Neural progenitor cell (in vitro differentiated cells): ENCODE results near the gene LRRC74B. TPM values are rescaled to one million over a fixed set of nuclear protein-coding genes. Genes with fewer than 3 reads are reported as not detected.
A peak's percentile ranks its signal among the peaks of the same experiment; 100 is the strongest.

Source experiments
- DNase-seq: peaks from one replicate; pipeline ENCODE4 v3.0.0-alpha.2; 2016; ENCODE audit warnings: low spot score
- H2AFZ ChIP-seq: fragments of 200-600 bp; sonication (generic); replicated peaks from 2 replicates; pipeline ENCODE4 v1.6.1; 2016; ENCODE audit warnings: antibody characterized with exemption
- H3F3A ChIP-seq: fragments of 200-600 bp; sonication (generic); 2 replicates; pipeline ENCODE4 v1.6.1; 2016; ENCODE audit warnings: antibody characterized with exemption, low read depth
- H3K27ac ChIP-seq: fragments of 200-600 bp; sonication (generic); 2 replicates; pipeline ENCODE4 v1.5.1; 2016; ENCODE audit warnings: mild to moderate bottlenecking
- H3K27me3 ChIP-seq: fragments of 200-600 bp; sonication (generic); 2 replicates; pipeline ENCODE4 v1.6.1; 2016; ENCODE audit warnings: mild to moderate bottlenecking, moderate library complexity
- H3K36me3 ChIP-seq: fragments of 200-600 bp; sonication (generic); 2 replicates; pipeline ENCODE4 v1.5.1; 2016
- H3K4me1 ChIP-seq: fragments of 200-600 bp; sonication (generic); 2 replicates; pipeline ENCODE4 v1.6.1; 2016; ENCODE audit warnings: mixed run types
- H3K4me2 ChIP-seq: fragments of 200-600 bp; sonication (generic); 2 replicates; pipeline ENCODE4 v1.6.1; 2016
- H3K4me3 ChIP-seq: fragments of 200-600 bp; sonication (generic); 2 replicates; pipeline ENCODE4 v1.5.1; 2016
- H3K79me2 ChIP-seq: fragments of 200-600 bp; sonication (generic); 2 replicates; pipeline ENCODE4 v1.6.1; 2016; ENCODE audit warnings: low read depth
- H3K9ac ChIP-seq: fragments of 200-600 bp; sonication (generic); 2 replicates; pipeline ENCODE4 v1.6.1; 2016
- H3K9me3 ChIP-seq: fragments of 200-600 bp; sonication (generic); 2 replicates; pipeline ENCODE4 v1.5.1; 2016; ENCODE audit warnings: low read depth
- H4K20me1 ChIP-seq: fragments of 200-600 bp; sonication (generic); 2 replicates; pipeline ENCODE4 v1.6.1; 2016; ENCODE audit warnings: low read depth
- H3K27ac Mint-ChIP-seq: 3 replicates; pipeline ENCODE4 v1.8.0; 2021; ENCODE audit warnings: mixed read lengths
- H3K27me3 Mint-ChIP-seq: 2 replicates; pipeline ENCODE4 v1.8.0; 2022; ENCODE audit warnings: low read depth, mild to moderate bottlenecking, inconsistent platforms, moderate library complexity, mixed read lengths; ENCODE audit not compliant: insufficient read depth
- H3K36me3 Mint-ChIP-seq: 3 replicates; pipeline ENCODE4 v1.8.0; 2021; ENCODE audit warnings: mixed read lengths
- H3K4me1 Mint-ChIP-seq: 3 replicates; pipeline ENCODE4 v1.8.0; 2021; ENCODE audit warnings: mixed read lengths
- H3K4me3 Mint-ChIP-seq: 3 replicates; pipeline ENCODE4 v1.8.0; 2021; ENCODE audit warnings: mild to moderate bottlenecking, moderate library complexity, mixed read lengths
- H3K9me3 Mint-ChIP-seq: 3 replicates; pipeline ENCODE4 v1.8.0; 2020; ENCODE audit warnings: mixed read lengths
- CTCF ChIP-seq: fragments of 200-600 bp; sonication (generic); IDR thresholded peaks from 2 replicates; pipeline ENCODE4 v1.5.1; 2017; ENCODE audit warnings: antibody characterized with exemption, mild to moderate bottlenecking
- EZH2 ChIP-seq: fragments of 200-600 bp; sonication (generic); IDR thresholded peaks from 2 replicates; pipeline ENCODE4 v1.6.1; 2017; ENCODE audit warnings: antibody characterized with exemption, mild to moderate bottlenecking, moderate library complexity
- EZH2phosphoT487 ChIP-seq: fragments of 200-600 bp; sonication (generic); IDR thresholded peaks from 2 replicates; pipeline ENCODE4 v1.6.1; 2017; ENCODE audit warnings: antibody characterized with exemption
- total RNA-seq: library from RNA; depleted of rRNA; stranded (reverse); fragments of >200 nt; gene quantifications from 2 replicates; pipeline ENCODE4 v1.2.3, GENCODE V29; 2015; ENCODE audit warnings: low replicate concordance

The LRRC74B gene
- total RNA-seq, 1 donor from 2014 or later = not detected

DNA sequence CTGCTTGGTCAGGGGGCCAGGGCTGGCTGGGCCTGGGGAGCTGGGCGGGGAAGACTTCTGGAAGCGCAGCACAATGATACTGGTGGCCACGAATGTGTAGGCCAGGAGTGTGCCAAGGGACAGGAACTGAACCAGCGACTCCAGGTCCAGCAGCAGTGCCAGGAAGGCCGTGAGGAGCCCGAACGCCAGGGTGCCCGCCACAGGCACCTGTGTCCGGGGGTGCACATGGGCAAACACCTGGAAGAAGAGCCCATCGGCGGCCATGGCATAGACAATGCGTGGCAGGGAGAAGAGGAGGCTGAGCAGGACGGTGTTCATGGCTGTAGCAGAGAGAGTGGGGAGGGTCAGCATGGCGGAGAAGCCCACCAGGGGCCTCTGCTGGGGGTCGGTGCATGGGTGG, 15.7 kb upstream of the LRRC74B start:
- H3K36me3 Mint-ChIP-seq = no peaks in the 10 kb centered on the region
- peaks cover 28% of the 10 kb centered on the region for H3K4me1 Mint-ChIP-seq
- no peak for DNase-seq
- no peak for TF ChIP-seq EZH2
- H3K27me3 Mint-ChIP-seq = peaks cover 21% of the 10 kb centered on the region
- no peak overlapping the region for H3K4me3 ChIP-seq
- no peaks in the 10 kb centered on the region for H3K9me3 ChIP-seq
- H3K9me3 Mint-ChIP-seq = no peaks in the 10 kb centered on the region
- no peak overlapping the region for H3K4me2 ChIP-seq
- H3K27me3 ChIP-seq = peaks cover 49% of the 10 kb centered on the region
- H3K79me2 ChIP-seq = no peaks in the 10 kb centered on the region
- H3K4me1 ChIP-seq = no peaks in the 10 kb centered on the region
- H3K27ac Mint-ChIP-seq = no peak overlapping the region
- H3K9ac ChIP-seq = no peak overlapping the region
- H3K27ac ChIP-seq = no peak overlapping the region
- peaks cover 7% of the 10 kb centered on the region for H3F3A ChIP-seq
- H3K4me3 Mint-ChIP-seq = peak overlapping the region; percentile 17
- H4K20me1 ChIP-seq = no peaks in the 10 kb centered on the region
- H2AFZ ChIP-seq = no peak overlapping the region
- no peaks in the 10 kb centered on the region for H3K36me3 ChIP-seq

- H3K4me1 Mint-ChIP-seq = peaks cover 26% of the 10 kb centered on the region
- Histone ChIP-seq H3K4me1 (no peaks in the 10 kb centered on the region), H3K9me3 (no peaks in the 10 kb centered on the region), H3K27ac (no peak overlapping the region), H3K9ac (no peak overlapping the region), H3K4me3 (no peak overlapping the region), H3F3A (peaks cover 7% of the 10 kb centered on the region), H3K27me3 (peaks cover 54% of the 10 kb centered on the region), H3K79me2 (no peaks in the 10 kb centered on the region), H3K4me2 (no peak overlapping the region), H4K20me1 (no peaks in the 10 kb centered on the region), H3K36me3 (no peaks in the 10 kb centered on the region), H2AFZ (no peak overlapping the region)
- no peak for DNase-seq
- peaks cover 23% of the 10 kb centered on the region for H3K27me3 Mint-ChIP-seq
- H3K4me3 Mint-ChIP-seq = peak overlapping the region; percentile 67
- H3K9me3 Mint-ChIP-seq = no peaks in the 10 kb centered on the region
- H3K36me3 Mint-ChIP-seq = no peaks in the 10 kb centered on the region
- no peak for TF ChIP-seq CTCF
- TF ChIP-seq EZH2phosphoT487 = no peak
- TF ChIP-seq EZH2 = no peak
- H3K27ac Mint-ChIP-seq = peak overlapping the region; percentile 57
These were observed 14.9 kb upstream of the LRRC74B start for GRCh38 chr22:21030621-21031544.

- H4K20me1 ChIP-seq = no peaks in the 10 kb centered on the region
- no peaks in the 10 kb centered on the region for H3K79me2 ChIP-seq
- peaks cover 26% of the 10 kb centered on the region for H3K4me1 Mint-ChIP-seq
- peak overlapping the region; percentile 54 for H3K4me3 ChIP-seq
- peaks cover 54% of the 10 kb centered on the region for H3K27me3 ChIP-seq
- H3K27me3 Mint-ChIP-seq = peaks cover 23% of the 10 kb centered on the region
- H3F3A ChIP-seq = peaks cover 7% of the 10 kb centered on the region
- H3K27ac ChIP-seq = no peak overlapping the region
- H3K9ac ChIP-seq = no peak overlapping the region
- H3K27ac Mint-ChIP-seq = no peak overlapping the region
- no peak overlapping the region for H2AFZ ChIP-seq
- H3K9me3 Mint-ChIP-seq = no peaks in the 10 kb centered on the region
- no peaks in the 10 kb centered on the region for H3K36me3 ChIP-seq
- DNase-seq = no peak
- H3K9me3 ChIP-seq = no peaks in the 10 kb centered on the region
- TF ChIP-seq EZH2 (no peak), EZH2phosphoT487 (no peak), CTCF (no peak)
- peak overlapping the region; percentile 91 for H3K4me2 ChIP-seq
- no peaks in the 10 kb centered on the region for H3K36me3 Mint-ChIP-seq
- no peaks in the 10 kb centered on the region for H3K4me1 ChIP-seq
- no peak overlapping the region for H3K4me3 Mint-ChIP-seq
These were observed 14.2 kb upstream of the LRRC74B start for GRCh38 chr22:21031545-21032036.
